ENCODE data around the gene TRPM3.

TRPM3 gene

DNA sequence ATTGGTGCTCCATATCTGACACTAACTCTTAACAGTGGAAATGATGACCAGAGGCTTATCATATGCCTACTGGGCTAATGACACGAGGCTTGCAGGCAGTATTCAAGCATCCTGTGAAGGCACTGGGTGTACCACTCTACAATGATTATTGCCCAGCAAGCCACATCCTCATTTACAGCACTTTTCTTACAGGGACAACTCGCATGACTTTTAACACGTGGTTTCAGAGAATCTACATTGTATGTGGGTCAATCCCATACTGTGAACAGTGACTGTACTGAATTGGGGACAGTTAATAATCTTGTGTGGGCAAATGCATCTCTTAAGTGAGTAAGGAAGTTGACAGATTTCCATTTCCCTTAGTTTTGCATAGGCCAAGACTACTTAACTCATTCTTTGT is 260.0 kb downstream of the TRPM3 start:
- ATAC-seq = no peak

DNA sequence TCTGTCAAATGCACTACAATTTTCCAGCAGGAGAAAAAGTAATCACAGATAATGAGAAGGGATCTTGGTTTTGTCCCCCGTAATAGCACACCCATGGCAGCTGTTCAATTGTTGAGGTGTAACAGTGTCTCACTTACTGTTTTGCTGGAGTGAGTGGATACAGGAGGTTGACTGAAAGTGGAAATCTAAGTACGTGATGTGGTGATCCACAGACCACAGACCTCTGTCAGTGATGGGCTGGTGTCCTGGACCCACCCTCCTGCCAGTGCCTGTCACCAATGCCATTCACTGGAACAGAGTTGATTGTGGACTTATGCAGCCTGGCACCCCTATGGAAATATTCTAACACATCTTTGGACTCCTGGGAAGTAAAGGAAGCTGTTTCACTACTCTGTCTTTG is 261.7 kb downstream of the TRPM3 start:
- no peak for ATAC-seq
- no peak for TF ChIP-seq ZFP3 (CRISPR knock-in tag; IDR thresholded peaks at IDR 0.05)
- TF ChIP-seq, protein P1, sequence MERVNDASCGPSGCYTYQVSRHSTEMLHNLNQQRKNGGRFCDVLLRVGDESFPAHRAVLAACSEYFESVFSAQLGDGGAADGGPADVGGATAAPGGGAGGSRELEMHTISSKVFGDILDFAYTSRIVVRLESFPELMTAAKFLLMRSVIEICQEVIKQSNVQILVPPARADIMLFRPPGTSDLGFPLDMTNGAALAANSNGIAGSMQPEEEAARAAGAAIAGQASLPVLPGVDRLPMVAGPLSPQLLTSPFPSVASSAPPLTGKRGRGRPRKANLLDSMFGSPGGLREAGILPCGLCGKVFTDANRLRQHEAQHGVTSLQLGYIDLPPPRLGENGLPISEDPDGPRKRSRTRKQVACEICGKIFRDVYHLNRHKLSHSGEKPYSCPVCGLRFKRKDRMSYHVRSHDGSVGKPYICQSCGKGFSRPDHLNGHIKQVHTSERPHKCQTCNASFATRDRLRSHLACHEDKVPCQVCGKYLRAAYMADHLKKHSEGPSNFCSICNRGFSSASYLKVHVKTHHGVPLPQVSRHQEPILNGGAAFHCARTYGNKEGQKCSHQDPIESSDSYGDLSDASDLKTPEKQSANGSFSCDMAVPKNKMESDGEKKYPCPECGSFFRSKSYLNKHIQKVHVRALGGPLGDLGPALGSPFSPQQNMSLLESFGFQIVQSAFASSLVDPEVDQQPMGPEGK (CRISPR knock-in tag; IDR thresholded peaks at IDR 0.05; ENCODE audit: borderline replicate concordance) = no peak

More for the DNA sequence above, 260.0 kb downstream of the TRPM3 start:
- TF ChIP-seq TCF4 (CRISPR knock-in tag; IDR thresholded peaks at IDR 0.05; ENCODE audit: borderline replicate concordance) (no peak), ARNTL (CRISPR knock-in tag; IDR thresholded peaks at IDR 0.05; ENCODE audit: borderline replicate concordance, low read depth) (no peak), TOX (CRISPR knock-in tag; IDR thresholded peaks at IDR 0.05; ENCODE audit: borderline replicate concordance) (no peak), CSDC2 (CRISPR knock-in tag; IDR thresholded peaks at IDR 0.05) (no peak), ZFP30 (CRISPR knock-in tag; IDR thresholded peaks at IDR 0.05) (no peak), ESRRG (CRISPR knock-in tag; IDR thresholded peaks at IDR 0.05) (no peak), ZNF70 (CRISPR knock-in tag; IDR thresholded peaks at IDR 0.05) (no peak), GLIS3 (CRISPR knock-in tag; IDR thresholded peaks at IDR 0.05) (no peak), SNAI2 (CRISPR knock-in tag; IDR thresholded peaks at IDR 0.05) (no peak), ISL1 (CRISPR knock-in tag; IDR thresholded peaks at IDR 0.05) (no peak), ZC3H10 (CRISPR knock-in tag; IDR thresholded peaks at IDR 0.05) (no peak), BACH2 (CRISPR knock-in tag; IDR thresholded peaks at IDR 0.05; ENCODE audit: borderline replicate concordance) (no peak), PPARA (CRISPR knock-in tag; IDR thresholded peaks at IDR 0.05; ENCODE audit: borderline replicate concordance) (no peak), RARB (CRISPR knock-in tag; IDR thresholded peaks at IDR 0.05) (no peak), ZNF8 (CRISPR knock-in tag; IDR thresholded peaks at IDR 0.05) (no peak)
- TF ChIP-seq, protein P1 (CRISPR knock-in tag; IDR thresholded peaks at IDR 0.05; ENCODE audit: borderline replicate concordance) = no peak
- TF ChIP-seq, protein P2, sequence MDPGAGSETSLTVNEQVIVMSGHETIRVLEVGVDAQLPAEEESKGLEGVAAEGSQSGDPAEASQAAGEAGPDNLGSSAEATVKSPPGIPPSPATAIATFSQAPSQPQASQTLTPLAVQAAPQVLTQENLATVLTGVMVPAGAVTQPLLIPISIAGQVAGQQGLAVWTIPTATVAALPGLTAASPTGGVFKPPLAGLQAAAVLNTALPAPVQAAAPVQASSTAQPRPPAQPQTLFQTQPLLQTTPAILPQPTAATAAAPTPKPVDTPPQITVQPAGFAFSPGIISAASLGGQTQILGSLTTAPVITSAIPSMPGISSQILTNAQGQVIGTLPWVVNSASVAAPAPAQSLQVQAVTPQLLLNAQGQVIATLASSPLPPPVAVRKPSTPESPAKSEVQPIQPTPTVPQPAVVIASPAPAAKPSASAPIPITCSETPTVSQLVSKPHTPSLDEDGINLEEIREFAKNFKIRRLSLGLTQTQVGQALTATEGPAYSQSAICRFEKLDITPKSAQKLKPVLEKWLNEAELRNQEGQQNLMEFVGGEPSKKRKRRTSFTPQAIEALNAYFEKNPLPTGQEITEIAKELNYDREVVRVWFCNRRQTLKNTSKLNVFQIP (CRISPR knock-in tag; IDR thresholded peaks at IDR 0.05; ENCODE audit: borderline replicate concordance, low read depth) = no peak
- TF ChIP-seq, protein P3, sequence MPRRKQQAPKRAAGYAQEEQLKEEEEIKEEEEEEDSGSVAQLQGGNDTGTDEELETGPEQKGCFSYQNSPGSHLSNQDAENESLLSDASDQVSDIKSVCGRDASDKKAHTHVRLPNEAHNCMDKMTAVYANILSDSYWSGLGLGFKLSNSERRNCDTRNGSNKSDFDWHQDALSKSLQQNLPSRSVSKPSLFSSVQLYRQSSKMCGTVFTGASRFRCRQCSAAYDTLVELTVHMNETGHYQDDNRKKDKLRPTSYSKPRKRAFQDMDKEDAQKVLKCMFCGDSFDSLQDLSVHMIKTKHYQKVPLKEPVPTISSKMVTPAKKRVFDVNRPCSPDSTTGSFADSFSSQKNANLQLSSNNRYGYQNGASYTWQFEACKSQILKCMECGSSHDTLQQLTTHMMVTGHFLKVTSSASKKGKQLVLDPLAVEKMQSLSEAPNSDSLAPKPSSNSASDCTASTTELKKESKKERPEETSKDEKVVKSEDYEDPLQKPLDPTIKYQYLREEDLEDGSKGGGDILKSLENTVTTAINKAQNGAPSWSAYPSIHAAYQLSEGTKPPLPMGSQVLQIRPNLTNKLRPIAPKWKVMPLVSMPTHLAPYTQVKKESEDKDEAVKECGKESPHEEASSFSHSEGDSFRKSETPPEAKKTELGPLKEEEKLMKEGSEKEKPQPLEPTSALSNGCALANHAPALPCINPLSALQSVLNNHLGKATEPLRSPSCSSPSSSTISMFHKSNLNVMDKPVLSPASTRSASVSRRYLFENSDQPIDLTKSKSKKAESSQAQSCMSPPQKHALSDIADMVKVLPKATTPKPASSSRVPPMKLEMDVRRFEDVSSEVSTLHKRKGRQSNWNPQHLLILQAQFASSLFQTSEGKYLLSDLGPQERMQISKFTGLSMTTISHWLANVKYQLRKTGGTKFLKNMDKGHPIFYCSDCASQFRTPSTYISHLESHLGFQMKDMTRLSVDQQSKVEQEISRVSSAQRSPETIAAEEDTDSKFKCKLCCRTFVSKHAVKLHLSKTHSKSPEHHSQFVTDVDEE (CRISPR knock-in tag; IDR thresholded peaks at IDR 0.05) = no peak
- TF ChIP-seq, protein P4, sequence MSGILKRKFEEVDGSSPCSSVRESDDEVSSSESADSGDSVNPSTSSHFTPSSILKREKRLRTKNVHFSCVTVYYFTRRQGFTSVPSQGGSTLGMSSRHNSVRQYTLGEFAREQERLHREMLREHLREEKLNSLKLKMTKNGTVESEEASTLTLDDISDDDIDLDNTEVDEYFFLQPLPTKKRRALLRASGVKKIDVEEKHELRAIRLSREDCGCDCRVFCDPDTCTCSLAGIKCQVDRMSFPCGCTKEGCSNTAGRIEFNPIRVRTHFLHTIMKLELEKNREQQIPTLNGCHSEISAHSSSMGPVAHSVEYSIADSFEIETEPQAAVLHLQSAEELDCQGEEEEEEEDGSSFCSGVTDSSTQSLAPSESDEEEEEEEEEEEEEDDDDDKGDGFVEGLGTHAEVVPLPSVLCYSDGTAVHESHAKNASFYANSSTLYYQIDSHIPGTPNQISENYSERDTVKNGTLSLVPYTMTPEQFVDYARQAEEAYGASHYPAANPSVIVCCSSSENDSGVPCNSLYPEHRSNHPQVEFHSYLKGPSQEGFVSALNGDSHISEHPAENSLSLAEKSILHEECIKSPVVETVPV (CRISPR knock-in tag; IDR thresholded peaks at IDR 0.05) = no peak

DNA sequence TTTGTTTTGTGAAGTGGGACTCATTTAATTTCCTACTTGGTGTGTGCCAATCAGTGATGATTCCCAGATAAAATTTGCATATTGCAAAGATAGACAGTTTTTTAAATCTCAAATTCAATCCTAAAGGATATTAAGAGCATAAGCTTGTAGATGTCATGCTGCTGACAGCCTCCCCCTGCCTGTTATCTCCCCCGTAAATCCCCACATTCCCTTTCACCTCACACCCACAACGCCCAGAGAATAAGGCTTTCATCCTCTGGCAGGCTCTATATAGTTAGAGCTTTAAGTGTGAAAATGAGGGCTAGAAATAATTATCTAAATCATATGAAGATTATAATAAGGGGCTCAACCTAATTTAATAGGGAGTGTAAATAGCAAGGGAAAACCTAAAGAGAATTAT is 265.0 kb downstream of the TRPM3 start:
- no peak for ATAC-seq
- TF ChIP-seq SNAI2 (CRISPR knock-in tag; IDR thresholded peaks at IDR 0.05) (no peak), CSDC2 (CRISPR knock-in tag; IDR thresholded peaks at IDR 0.05) (no peak), ZNF8 (CRISPR knock-in tag; IDR thresholded peaks at IDR 0.05) (no peak), ZC3H10 (CRISPR knock-in tag; IDR thresholded peaks at IDR 0.05) (no peak), TCF4 (CRISPR knock-in tag; IDR thresholded peaks at IDR 0.05; ENCODE audit: borderline replicate concordance) (no peak), ESRRG (CRISPR knock-in tag; IDR thresholded peaks at IDR 0.05) (no peak), ISL1 (CRISPR knock-in tag; IDR thresholded peaks at IDR 0.05) (no peak), ZNF565 (CRISPR knock-in tag; conservative IDR thresholded peaks at IDR 0.05; ENCODE audit: low read depth) (no peak), ZNF70 (CRISPR knock-in tag; IDR thresholded peaks at IDR 0.05) (no peak), ZFP30 (CRISPR knock-in tag; IDR thresholded peaks at IDR 0.05) (no peak), PPARA (CRISPR knock-in tag; IDR thresholded peaks at IDR 0.05; ENCODE audit: borderline replicate concordance) (no peak)
- TF ChIP-seq, protein P2 (CRISPR knock-in tag; IDR thresholded peaks at IDR 0.05; ENCODE audit: borderline replicate concordance, low read depth) = no peak
- TF ChIP-seq, protein P3 (CRISPR knock-in tag; IDR thresholded peaks at IDR 0.05) = no peak

All from SK-N-SH treated with all-trans-retinoic acid at 6 μM for 48 hours (cell line).